Stimulated activated naive CD8-positive, alpha-beta T cell treated with anti-CD3 and anti-CD28 coated beads, Interleukin-15, Interleukin-2, amounts not matched to agents 100 ng/mL and 50 ng/mL, for 24 hours (primary cell): ENCODE measurements around the gene ACSL4.
A peak's percentile ranks its signal among the peaks of the same experiment; 100 is the strongest.
"Not testable (repeated sequence)": the region's sequence is repeated elsewhere in the genome, so short reads cannot be mapped to it uniquely, and the experiment has no call there.

ENCODE experiments used
- H3K27ac Mint-ChIP-seq: one replicate; pipeline ENCODE4 v1.8.0; 2021; ENCODE audit warnings: mild to moderate bottlenecking, mixed read lengths
- H3K27me3 Mint-ChIP-seq: one replicate; pipeline ENCODE4 v1.8.0; 2021; ENCODE audit warnings: mixed read lengths
- H3K36me3 Mint-ChIP-seq: one replicate; pipeline ENCODE4 v1.8.0; 2021; ENCODE audit warnings: low read depth, mixed read lengths
- H3K4me1 Mint-ChIP-seq: one replicate; pipeline ENCODE4 v1.8.0; 2021; ENCODE audit warnings: low read depth, mixed read lengths
- H3K4me3 Mint-ChIP-seq: one replicate; pipeline ENCODE4 v1.8.0; 2021; ENCODE audit warnings: mild to moderate bottlenecking, mixed read lengths
- H3K9me3 Mint-ChIP-seq: one replicate; pipeline ENCODE4 v1.8.0; 2021; ENCODE audit warnings: mixed read lengths

The ACSL4 gene

DNA sequence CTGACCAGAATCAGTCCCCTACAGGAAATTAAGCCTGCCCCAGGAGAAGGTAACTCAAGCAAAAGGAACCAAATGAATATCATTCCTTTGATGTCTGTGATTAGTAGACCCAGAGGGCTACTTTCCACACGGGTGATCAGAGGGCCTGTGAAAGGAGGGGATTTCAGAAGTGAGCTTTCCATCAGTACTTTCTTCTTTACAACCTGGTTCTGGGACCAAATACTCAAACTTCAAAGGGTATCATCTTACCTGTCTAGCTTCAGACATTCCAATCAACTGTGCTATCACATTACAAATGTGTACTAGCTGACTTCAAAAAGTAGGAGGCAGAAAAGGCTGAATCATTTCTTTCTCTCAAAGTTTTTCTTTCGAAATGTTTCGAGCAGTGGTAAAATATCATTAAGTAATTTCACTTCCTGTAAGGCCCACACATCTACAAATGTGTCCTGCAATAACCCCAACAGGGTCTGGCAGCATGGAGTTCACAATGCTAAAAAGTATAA lies 23.9 kb downstream of the ACSL4 start:
- Mint-ChIP-seq H3K4me3 (peak overlapping the region; percentile 62), H3K27ac (peak overlapping the region; percentile 86)

DNA sequence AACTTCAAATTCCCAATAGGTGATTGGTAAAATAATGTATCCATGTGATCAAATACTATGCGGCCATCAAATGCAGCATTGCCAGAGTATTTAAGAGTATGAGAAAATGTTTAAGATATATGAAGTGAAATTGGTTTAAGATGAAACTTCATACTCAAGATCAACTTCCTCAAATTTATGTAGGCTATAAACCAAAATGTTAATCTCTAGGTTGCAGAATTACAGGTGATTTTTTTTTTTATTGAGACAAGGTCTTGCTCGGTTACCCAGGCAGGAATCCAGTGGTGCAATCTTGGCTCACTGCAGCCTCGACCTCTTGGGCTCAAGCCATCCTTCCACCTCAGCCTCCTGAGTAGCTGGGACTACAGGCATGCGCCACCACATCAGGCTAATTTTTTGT lies 25.3 kb downstream of the ACSL4 start:
- Mint-ChIP-seq H3K36me3 (peaks cover 32% of the 10 kb centered on the region), H3K27ac (peak overlapping the region; percentile 67), H3K27me3 (no peaks in the 10 kb centered on the region), H3K9me3 (no peaks in the 10 kb centered on the region), H3K4me1 (peaks cover 74% of the 10 kb centered on the region), H3K4me3 (peak overlapping the region; percentile 63)

More for the DNA sequence above, 23.9 kb downstream of the ACSL4 start:
- Mint-ChIP-seq H3K9me3 (no peaks in the 10 kb centered on the region), H3K27me3 (no peaks in the 10 kb centered on the region), H3K4me1 (peaks cover 80% of the 10 kb centered on the region), H3K36me3 (peaks cover 23% of the 10 kb centered on the region)

DNA sequence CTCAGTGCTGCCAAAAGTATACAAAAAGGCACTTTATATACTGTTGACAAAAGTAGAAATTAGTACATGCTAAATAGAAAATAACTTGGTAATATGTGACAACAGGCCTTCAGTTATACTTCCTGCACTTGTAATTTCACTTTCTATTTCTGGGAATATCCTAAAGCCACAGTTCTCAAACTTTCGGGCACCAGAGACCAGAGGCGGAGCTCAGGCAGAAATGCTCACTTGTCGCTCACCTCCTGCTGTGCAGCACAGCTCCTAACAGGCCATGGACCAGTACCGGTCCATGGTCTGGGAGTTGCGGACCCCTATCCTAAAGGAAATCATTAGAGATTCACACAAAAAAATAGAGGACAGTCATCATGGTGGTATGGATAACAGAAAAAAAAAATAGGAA lies 25.7 kb downstream of the ACSL4 start:
- peaks cover 36% of the 10 kb centered on the region for H3K36me3 Mint-ChIP-seq
- peak overlapping the region; percentile 63 for H3K4me3 Mint-ChIP-seq
- H3K27ac Mint-ChIP-seq: peak overlapping the region; percentile 67
- no peaks in the 10 kb centered on the region for H3K27me3 Mint-ChIP-seq
- peaks cover 70% of the 10 kb centered on the region for H3K4me1 Mint-ChIP-seq
- no peaks in the 10 kb centered on the region for H3K9me3 Mint-ChIP-seq

DNA sequence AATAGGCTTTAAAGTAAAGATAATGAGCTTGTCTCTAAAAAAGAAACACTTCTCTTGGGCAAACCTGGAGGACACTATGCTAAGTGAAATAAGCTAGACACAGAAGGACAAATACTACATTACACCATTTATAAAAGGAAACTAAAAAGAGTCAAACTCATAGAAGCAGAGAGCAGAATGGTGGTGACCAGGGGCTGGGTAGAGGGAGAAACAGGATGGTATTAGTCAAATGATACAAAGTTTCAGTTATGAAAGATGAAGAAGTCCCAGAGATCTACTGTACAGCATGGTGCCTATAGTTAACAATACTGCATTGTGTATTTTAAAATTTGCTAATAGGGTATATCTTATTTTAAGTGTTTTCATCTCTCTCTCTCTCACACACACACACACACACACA lies 28.5 kb downstream of the ACSL4 start:
- Mint-ChIP-seq H3K27ac (no peak overlapping the region), H3K4me3 (peak overlapping the region; percentile 4), H3K36me3 (peaks cover 36% of the 10 kb centered on the region), H3K9me3 (no peaks in the 10 kb centered on the region), H3K27me3 (no peaks in the 10 kb centered on the region), H3K4me1 (peaks cover 54% of the 10 kb centered on the region)

DNA sequence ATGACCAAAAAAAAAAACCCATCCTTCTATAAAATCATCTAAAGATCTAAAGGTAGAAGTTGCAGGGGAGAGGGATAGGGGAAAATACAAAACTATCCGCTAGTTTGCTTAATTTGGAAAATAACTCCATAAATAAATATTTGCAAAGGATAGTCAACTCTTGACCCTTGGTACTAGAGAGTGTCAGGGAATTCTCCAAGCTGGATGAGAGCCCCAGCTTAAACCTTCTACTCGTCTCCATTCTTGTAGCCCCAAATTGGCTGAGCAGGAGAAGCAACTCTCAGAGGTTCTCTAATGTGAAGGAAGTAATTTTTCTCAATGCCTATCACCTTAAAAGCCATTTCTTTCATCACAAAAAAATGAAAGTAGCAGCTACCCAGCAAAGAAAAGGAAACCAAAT lies 35.2 kb downstream of the ACSL4 start:
- H3K36me3 Mint-ChIP-seq: peaks cover 27% of the 10 kb centered on the region
- no peak overlapping the region for H3K4me3 Mint-ChIP-seq
- H3K27ac Mint-ChIP-seq: no peak overlapping the region
- H3K4me1 Mint-ChIP-seq: peaks cover 33% of the 10 kb centered on the region
- H3K9me3 Mint-ChIP-seq: no peaks in the 10 kb centered on the region
- no peaks in the 10 kb centered on the region for H3K27me3 Mint-ChIP-seq

DNA sequence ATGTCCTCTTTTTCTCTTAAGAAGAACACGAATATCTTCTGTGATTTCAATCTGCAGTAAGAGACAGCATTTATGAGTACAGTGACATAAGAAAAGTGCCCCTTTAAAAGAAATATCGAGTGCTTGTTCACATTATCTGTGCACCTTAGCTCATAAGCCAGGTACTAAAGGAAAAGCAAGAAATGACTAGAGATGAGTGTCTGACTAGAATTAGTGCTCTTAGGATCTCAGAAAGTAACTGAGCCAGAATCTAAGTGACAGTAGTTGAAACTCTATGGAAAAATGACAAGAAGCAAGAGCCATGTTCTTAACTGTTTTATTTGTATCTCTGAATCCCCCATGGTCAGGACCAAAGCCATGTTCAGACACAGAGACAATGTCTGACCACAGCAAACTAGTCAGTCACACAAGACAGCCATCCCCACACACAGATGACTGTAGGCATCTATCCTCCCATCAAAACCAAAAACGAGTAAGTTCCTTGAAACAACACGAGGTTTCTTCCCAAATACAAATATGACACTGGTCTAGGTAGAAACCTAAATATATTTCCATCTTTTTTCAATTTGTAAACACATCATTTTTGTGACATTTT lies 36.8 kb downstream of the ACSL4 start:
- H3K36me3 Mint-ChIP-seq: peaks cover 17% of the 10 kb centered on the region
- H3K4me1 Mint-ChIP-seq: peaks cover 30% of the 10 kb centered on the region
- H3K27ac Mint-ChIP-seq: peak overlapping the region; percentile 71
- H3K27me3 Mint-ChIP-seq: no peaks in the 10 kb centered on the region
- H3K4me3 Mint-ChIP-seq: no peak overlapping the region
- H3K9me3 Mint-ChIP-seq: no peaks in the 10 kb centered on the region

DNA sequence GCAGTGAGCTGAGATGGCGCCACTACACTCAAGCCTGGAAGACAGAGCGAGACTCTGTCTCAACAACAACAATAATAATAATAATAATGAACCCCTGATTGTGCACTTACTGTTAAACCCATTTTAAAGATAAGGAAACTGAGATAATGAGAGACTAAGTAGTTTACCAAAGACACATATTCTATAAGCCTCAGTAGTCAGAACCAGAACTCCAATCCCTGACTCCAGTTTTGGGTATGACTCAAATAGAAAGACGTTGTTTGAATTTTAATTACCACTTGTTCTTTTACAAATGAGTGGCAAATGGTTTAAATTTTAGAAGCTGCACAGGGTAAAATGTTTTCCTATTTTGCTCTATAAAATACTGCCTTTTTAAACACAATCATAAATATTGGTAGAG lies 37.4 kb downstream of the ACSL4 start:
- Mint-ChIP-seq H3K27me3 (no peaks in the 10 kb centered on the region), H3K27ac (no peak overlapping the region), H3K4me3 (no peak overlapping the region), H3K9me3 (no peaks in the 10 kb centered on the region), H3K36me3 (peaks cover 21% of the 10 kb centered on the region), H3K4me1 (peaks cover 33% of the 10 kb centered on the region)

DNA sequence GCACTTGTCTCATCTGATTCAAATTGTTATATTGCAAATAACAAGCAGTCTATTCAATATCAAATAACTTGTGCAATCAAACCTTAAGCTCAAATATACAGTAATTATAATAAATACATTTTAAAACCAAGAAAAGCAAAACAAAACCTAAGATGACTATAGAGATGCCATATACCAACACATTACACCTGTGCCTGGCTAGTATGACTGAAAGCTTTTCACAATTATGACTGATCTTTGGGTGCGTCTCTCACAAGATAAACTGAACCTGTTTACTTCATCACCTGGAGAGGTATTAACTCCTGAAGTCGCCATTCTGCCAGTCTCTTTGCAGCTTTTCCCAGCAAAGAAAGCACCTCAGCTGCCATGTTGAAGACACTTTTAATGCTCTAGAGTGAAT lies 41.3 kb downstream of the ACSL4 start:
- Mint-ChIP-seq H3K27ac (no peak overlapping the region), H3K4me3 (no peak overlapping the region), H3K36me3 (peaks cover 21% of the 10 kb centered on the region), H3K27me3 (no peaks in the 10 kb centered on the region), H3K4me1 (peaks cover 36% of the 10 kb centered on the region), H3K9me3 (no peaks in the 10 kb centered on the region)

DNA sequence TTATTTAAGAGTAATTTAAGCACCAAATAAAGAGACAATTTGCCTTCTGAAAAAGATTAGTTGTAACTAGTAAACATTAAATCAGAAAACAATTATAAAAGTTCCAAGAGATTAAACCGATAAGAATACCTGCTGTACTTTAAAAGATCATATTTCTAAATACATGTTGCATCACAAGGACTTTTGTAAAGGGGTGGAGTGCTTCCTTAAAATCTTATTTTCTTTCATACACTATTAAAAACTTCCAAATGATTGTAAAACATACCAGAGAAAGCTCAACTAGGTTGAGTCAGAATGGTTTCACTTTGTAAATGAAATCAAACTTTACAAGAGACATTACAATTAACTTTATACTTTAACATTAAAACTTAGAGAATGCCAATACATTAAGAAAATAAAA lies 41.8 kb downstream of the ACSL4 start:
- no peak overlapping the region for H3K4me3 Mint-ChIP-seq
- H3K27ac Mint-ChIP-seq: no peak overlapping the region
- no peaks in the 10 kb centered on the region for H3K9me3 Mint-ChIP-seq

DNA sequence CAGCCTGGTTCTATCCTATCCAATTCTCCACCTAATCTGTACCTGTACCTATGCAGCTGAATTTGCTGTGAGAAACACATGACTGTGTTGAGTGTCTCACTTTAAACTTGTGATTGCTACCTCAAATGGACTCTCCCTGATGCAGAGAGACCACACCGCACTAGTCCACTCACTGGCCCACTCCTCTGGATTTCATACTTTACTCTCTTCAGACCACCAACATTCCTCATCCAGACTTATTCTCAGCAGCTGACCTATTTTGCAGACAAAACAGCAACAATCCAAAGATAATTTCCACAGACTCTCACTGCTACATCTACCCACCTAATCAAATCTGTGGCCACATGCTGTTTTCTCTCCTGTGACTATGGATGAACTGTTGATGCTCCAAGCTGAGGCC lies 45.2 kb downstream of the ACSL4 start:
- no peaks in the 10 kb centered on the region for H3K27me3 Mint-ChIP-seq
- peaks cover 11% of the 10 kb centered on the region for H3K36me3 Mint-ChIP-seq
- H3K27ac Mint-ChIP-seq: no peak overlapping the region
- peaks cover 32% of the 10 kb centered on the region for H3K4me1 Mint-ChIP-seq
- no peak overlapping the region for H3K4me3 Mint-ChIP-seq
- H3K9me3 Mint-ChIP-seq: no peaks in the 10 kb centered on the region

More for the DNA sequence above, 41.8 kb downstream of the ACSL4 start:
- no peaks in the 10 kb centered on the region for H3K27me3 Mint-ChIP-seq
- H3K4me1 Mint-ChIP-seq: peaks cover 35% of the 10 kb centered on the region
- H3K36me3 Mint-ChIP-seq: peaks cover 18% of the 10 kb centered on the region

DNA sequence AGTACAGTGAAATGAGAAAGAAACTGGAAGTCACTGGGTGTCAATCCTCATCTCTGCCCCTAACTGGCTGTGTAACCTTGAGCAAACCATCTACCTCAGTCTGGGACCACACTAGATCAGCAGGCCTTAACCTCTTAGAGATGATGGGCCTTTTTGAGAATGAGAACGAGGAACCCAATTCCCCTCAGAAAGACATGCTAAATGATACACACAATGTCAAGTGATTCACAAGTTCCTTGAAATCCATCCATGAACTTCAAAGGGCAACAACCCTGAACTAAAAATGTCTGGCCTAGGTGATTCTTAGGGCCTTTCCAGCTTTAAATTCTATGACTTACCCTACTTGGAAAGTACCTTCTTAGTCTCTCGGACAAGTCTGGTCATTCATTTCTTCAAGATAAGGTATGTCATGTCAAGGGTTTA lies 47.4 kb downstream of the ACSL4 start:
- Mint-ChIP-seq H3K4me3 (no peak overlapping the region), H3K4me1 (peaks cover 29% of the 10 kb centered on the region), H3K36me3 (peaks cover 25% of the 10 kb centered on the region), H3K27me3 (no peaks in the 10 kb centered on the region), H3K27ac (peak overlapping the region; percentile 61), H3K9me3 (no peaks in the 10 kb centered on the region)

DNA sequence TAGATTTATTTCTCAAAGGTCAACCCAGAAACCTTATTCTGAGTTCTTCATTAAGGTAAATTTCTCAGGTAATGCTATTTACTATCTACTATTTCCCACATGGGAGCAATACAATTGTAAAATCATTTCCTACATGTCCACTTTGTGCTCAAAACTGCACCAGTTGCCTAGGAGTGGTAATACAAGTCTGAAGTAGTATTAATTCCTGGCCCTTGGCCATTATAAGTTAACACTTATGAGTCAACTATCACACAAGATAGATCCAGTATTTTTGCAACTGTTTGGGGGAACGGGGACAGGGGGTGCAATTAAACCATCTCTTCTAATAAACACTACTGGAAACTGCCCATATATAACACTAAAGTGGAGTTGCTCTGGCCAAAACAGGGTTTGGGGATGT lies 48.9 kb downstream of the ACSL4 start:
- no peak overlapping the region for H3K4me3 Mint-ChIP-seq
- peaks cover 29% of the 10 kb centered on the region for H3K4me1 Mint-ChIP-seq
- H3K9me3 Mint-ChIP-seq: no peaks in the 10 kb centered on the region
- peaks cover 29% of the 10 kb centered on the region for H3K36me3 Mint-ChIP-seq
- no peaks in the 10 kb centered on the region for H3K27me3 Mint-ChIP-seq
- H3K27ac Mint-ChIP-seq: peak overlapping the region; percentile 66

DNA sequence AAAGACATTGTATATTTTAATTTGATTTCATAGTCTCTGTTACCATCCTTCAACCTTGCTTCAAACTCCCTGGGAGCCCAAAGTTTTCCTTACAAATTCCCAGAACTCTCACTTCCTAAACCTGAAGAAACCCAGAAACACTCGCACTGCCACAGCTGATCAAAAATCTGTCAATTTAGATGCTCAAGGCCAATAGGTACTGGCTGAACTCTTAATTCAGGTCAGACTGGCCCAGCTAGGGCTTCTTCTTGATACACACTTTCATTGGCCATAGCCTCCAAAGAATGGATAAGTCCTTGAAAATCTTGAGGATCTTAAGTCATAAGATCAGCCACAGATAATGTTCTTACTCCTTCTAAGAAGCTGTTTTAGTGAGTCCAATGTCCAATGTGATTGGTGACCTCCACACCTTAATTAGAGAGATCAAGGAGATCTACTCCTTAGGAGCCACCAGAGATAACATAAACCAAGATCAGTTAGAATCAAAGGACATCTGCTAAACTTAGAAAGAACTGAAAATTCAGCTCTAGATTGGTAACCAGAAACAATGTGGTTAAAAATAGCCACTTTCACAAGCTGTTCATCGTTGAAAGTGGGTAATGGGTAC lies 51.5 kb downstream of the ACSL4 start:
- Mint-ChIP-seq H3K9me3 (no peaks in the 10 kb centered on the region), H3K36me3 (peaks cover 34% of the 10 kb centered on the region), H3K4me3 (no peak overlapping the region), H3K4me1 (peaks cover 20% of the 10 kb centered on the region), H3K27me3 (no peaks in the 10 kb centered on the region), H3K27ac (no peak overlapping the region)

DNA sequence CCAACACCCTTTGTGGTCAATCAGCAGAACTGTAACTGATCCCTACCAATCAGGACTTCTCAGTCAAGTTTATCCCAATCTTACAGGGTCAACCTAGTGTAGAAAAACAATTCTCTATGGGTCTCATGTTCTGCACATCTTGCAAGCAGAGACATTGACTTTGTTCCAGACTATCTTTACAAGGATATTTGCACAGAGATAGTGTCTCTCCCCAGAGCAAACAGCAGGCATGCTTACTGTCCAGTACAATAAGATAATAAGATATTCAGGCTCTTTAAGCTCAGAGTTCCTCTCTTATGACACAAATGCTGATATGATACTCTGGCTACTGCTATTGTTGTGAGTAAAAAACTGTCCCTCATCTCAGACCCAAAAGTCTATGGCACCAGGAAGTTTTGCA lies 53.2 kb downstream of the ACSL4 start:
- Mint-ChIP-seq H3K27me3 (no peaks in the 10 kb centered on the region), H3K36me3 (peaks cover 46% of the 10 kb centered on the region), H3K9me3 (no peaks in the 10 kb centered on the region), H3K4me1 (peaks cover 5% of the 10 kb centered on the region), H3K27ac (no peak overlapping the region), H3K4me3 (no peak overlapping the region)

DNA sequence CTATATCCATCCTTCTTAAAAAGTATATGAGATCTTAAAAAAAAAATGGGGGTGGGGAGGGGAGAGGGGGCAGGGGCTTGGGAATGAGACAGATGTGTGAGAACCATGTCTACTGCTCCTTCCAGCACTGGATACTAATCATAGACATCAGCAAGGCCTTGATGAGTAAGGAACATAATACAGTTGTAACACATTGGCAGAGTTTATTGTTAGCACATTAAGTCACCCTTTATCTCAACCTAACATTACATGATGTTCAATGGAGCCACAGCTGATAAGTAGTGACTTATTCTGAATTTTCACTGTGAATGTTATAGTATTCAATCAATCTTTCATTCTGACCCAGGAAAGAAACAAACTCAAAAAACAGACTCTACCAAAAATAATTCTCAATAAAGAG lies 60.8 kb downstream of the ACSL4 start:
- Mint-ChIP-seq H3K4me1 (no peaks in the 10 kb centered on the region), H3K9me3 (no peaks in the 10 kb centered on the region), H3K4me3 (no peak overlapping the region), H3K27ac (no peak overlapping the region), H3K27me3 (no peaks in the 10 kb centered on the region), H3K36me3 (peaks cover 39% of the 10 kb centered on the region)

DNA sequence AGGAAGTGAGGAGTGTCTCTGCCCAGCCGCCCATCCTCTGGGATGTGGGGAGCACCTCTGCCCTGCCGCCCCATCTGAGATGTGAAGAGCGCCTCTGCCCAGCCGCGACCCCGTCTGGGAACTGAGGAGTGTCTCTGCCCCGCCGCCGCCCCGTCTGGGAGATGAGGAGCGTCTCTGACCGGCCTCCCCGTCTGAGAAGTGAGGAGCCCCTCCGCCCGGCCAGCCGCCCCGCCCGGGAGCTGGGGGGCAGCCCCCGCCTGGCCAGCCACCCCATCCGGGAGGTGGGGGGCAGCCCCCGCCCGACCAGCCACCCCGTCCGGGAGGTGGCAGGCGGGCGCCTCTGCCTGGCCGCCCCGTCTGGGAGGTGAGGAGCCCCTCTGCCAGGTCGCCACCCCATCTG lies 61.9 kb downstream of the ACSL4 start:
- not testable (repeated sequence) for H3K4me1 Mint-ChIP-seq, H3K27ac Mint-ChIP-seq, H3K4me3 Mint-ChIP-seq, H3K27me3 Mint-ChIP-seq, H3K9me3 Mint-ChIP-seq
- H3K36me3 Mint-ChIP-seq: peaks cover 43% of the 10 kb centered on the region
